ENCODE data around the gene MS4A8.

GRCh38 chr11:60699936-60700335, 524 bp downstream of the MS4A8 start:
- TF ChIP-seq CTCF (conservative IDR thresholded peaks at IDR 0.05) (no peak), ZFX (IDR thresholded peaks at IDR 0.05) (no peak)

Data from C4-2B (cell line).